Right kidney (tissue), 1 donor: ENCODE results near the gene PACS1.
A peak's percentile ranks its signal among the peaks of the same experiment; 100 is the strongest.
"Not testable (repeated sequence)": the region's sequence is repeated elsewhere in the genome, so short reads cannot be mapped to it uniquely, and the experiment has no call there.

Source experiments
- DNase-seq: peaks from one replicate; pipeline ENCODE4 v3.0.0-alpha.2; 2016

PACS1 gene

GRCh38 chr11:66107600-66108510 is 37.8 kb downstream of the PACS1 start:
- no peak for DNase-seq

- no peak for DNase-seq
Observed at GRCh38 chr11:66109294-66109693, 39.2 kb downstream of the PACS1 start.

- no peak for DNase-seq
Observed at GRCh38 chr11:66111158-66111557, 41.1 kb downstream of the PACS1 start.

GRCh38 chr11:66112041-66112491 is 42.0 kb downstream of the PACS1 start:
- no peak for DNase-seq

- no peak for DNase-seq
Observed at GRCh38 chr11:66112601-66113499, 42.8 kb downstream of the PACS1 start.

- DNase-seq: not testable (repeated sequence)
Observed at GRCh38 chr11:66114957-66115356, 44.9 kb downstream of the PACS1 start.

- no peak for DNase-seq
Observed at GRCh38 chr11:66115638-66116301, 45.7 kb downstream of the PACS1 start.

- no peak for DNase-seq
Observed at GRCh38 chr11:66116576-66117361, 46.7 kb downstream of the PACS1 start.

- DNase-seq: no peak
Observed at GRCh38 chr11:66118847-66119246, 48.8 kb downstream of the PACS1 start.

- DNase-seq: no peak
Observed at GRCh38 chr11:66119348-66120133, 49.5 kb downstream of the PACS1 start.

- no peak for DNase-seq
Observed at GRCh38 chr11:66121466-66121865, 51.4 kb downstream of the PACS1 start.

- no peak for DNase-seq
Observed at GRCh38 chr11:66123902-66124301, 53.8 kb downstream of the PACS1 start.

GRCh38 chr11:66124564-66124963 is 54.5 kb downstream of the PACS1 start:
- no peak for DNase-seq

GRCh38 chr11:66126064-66126463 is 56.0 kb downstream of the PACS1 start:
- no peak for DNase-seq

- DNase-seq: peak; percentile 49
Observed at GRCh38 chr11:66126808-66127555, 56.9 kb downstream of the PACS1 start.

- DNase-seq: no peak
Observed at GRCh38 chr11:66130978-66131377, 60.9 kb downstream of the PACS1 start.

- no peak for DNase-seq
Observed at GRCh38 chr11:66131937-66132632, 62.0 kb downstream of the PACS1 start.

GRCh38 chr11:66133216-66133775 is 63.2 kb downstream of the PACS1 start:
- no peak for DNase-seq

GRCh38 chr11:66136752-66137123 is 66.7 kb downstream of the PACS1 start:
- no peak for DNase-seq
